Ectodermal cell (in vitro differentiated cells): ENCODE results near the gene NADSYN1.

Experiments
- H3K27ac ChIP-seq: 2 replicates; pipeline ENCODE4 v1.7.0; 2013; ENCODE audit warnings: mild to moderate bottlenecking, low read depth, low read length; ENCODE audit not compliant: insufficient read depth, poor library complexity, severe bottlenecking
- H3K27me3 ChIP-seq: 2 replicates; pipeline ENCODE4 v1.7.0; 2013; ENCODE audit warnings: mild to moderate bottlenecking, low read length; ENCODE audit not compliant: insufficient read depth, control insufficient read depth, poor library complexity, severe bottlenecking
- H3K36me3 ChIP-seq: one replicate; pipeline ENCODE4 v1.7.0; 2013; ENCODE audit warnings: low read length; ENCODE audit not compliant: control insufficient read depth, insufficient read depth
- H3K4me1 ChIP-seq: one replicate; pipeline ENCODE4 v1.7.0; 2013; ENCODE audit warnings: low read length; ENCODE audit not compliant: control insufficient read depth, insufficient read depth
- H3K4me3 ChIP-seq: 2 replicates; pipeline ENCODE4 v1.7.0; 2013; ENCODE audit warnings: low read depth, low read length, control low read depth; ENCODE audit not compliant: insufficient read depth
- H3K9me3 ChIP-seq: 2 replicates; pipeline ENCODE4 v1.7.0; 2013; ENCODE audit warnings: mild to moderate bottlenecking, low read length, moderate library complexity; ENCODE audit not compliant: control insufficient read depth
- WGBS, 2 experiments: methylation state at CpG; one replicate each; pipeline ENCODE4 v1.1.7; 2013; ENCODE audit warnings: missing lambda C conversion rate in 2 of 2; 5-methylcytosine and 5-hydroxymethylcytosine counted together

Gene NADSYN1

GRCh38 chr11:71499546-71499945 is 46.5 kb downstream of the NADSYN1 start:
- no peaks in the 10 kb centered on the region for H3K9me3 ChIP-seq
- no peaks in the 10 kb centered on the region for H3K27me3 ChIP-seq
- WGBS, 2 experiments = 89 to 91% methylated on average over 6 of the region's 6 CpGs
- no peaks in the 10 kb centered on the region for H3K36me3 ChIP-seq
- no peak overlapping the region for H3K4me3 ChIP-seq
- H3K4me1 ChIP-seq = peaks cover 7% of the 10 kb centered on the region
- H3K27ac ChIP-seq = no peak overlapping the region

- Histone ChIP-seq H3K27ac (no peak overlapping the region), H3K4me3 (no peak overlapping the region), H3K9me3 (no peaks in the 10 kb centered on the region), H3K27me3 (no peaks in the 10 kb centered on the region), H3K4me1 (peaks cover 16% of the 10 kb centered on the region), H3K36me3 (no peaks in the 10 kb centered on the region)
- WGBS, 2 experiments = 83 to 85% methylated on average over 6 of the region's 6 CpGs
Measured at GRCh38 chr11:71500601-71501021, 47.6 kb downstream of the NADSYN1 start.

- Histone ChIP-seq H3K9me3 (no peaks in the 10 kb centered on the region), H3K4me3 (no peak overlapping the region), H3K27ac (no peak overlapping the region), H3K4me1 (peaks cover 22% of the 10 kb centered on the region), H3K36me3 (no peaks in the 10 kb centered on the region), H3K27me3 (no peaks in the 10 kb centered on the region)
- 95% methylated on average over 30 of the region's 30 CpGs for WGBS, 2 experiments
Measured at GRCh38 chr11:71501071-71501985, 48.3 kb downstream of the NADSYN1 start.

GRCh38 chr11:71502026-71502425 is 49.0 kb downstream of the NADSYN1 start:
- Histone ChIP-seq H3K4me3 (no peak overlapping the region), H3K27ac (no peak overlapping the region), H3K9me3 (peaks cover 4% of the 10 kb centered on the region), H3K4me1 (peaks cover 23% of the 10 kb centered on the region), H3K36me3 (no peaks in the 10 kb centered on the region), H3K27me3 (no peaks in the 10 kb centered on the region)
- WGBS, 2 experiments = 95 to 97% methylated on average over 10 of the region's 10 CpGs

GRCh38 chr11:71502871-71503435 is 50.0 kb downstream of the NADSYN1 start:
- Histone ChIP-seq H3K4me1 (peaks cover 23% of the 10 kb centered on the region), H3K36me3 (no peaks in the 10 kb centered on the region), H3K9me3 (peaks cover 4% of the 10 kb centered on the region), H3K27ac (no peak overlapping the region), H3K4me3 (no peak overlapping the region), H3K27me3 (no peaks in the 10 kb centered on the region)
- 94 to 96% methylated on average over 15 of the region's 15 CpGs for WGBS, 2 experiments

GRCh38 chr11:71504531-71504930 is 51.5 kb downstream of the NADSYN1 start:
- Histone ChIP-seq H3K27me3 (no peaks in the 10 kb centered on the region), H3K36me3 (no peaks in the 10 kb centered on the region), H3K4me1 (peaks cover 23% of the 10 kb centered on the region), H3K9me3 (peaks cover 4% of the 10 kb centered on the region), H3K4me3 (no peak overlapping the region), H3K27ac (no peak overlapping the region)
- 37% methylated on average over 10 of the region's 10 CpGs for WGBS, 2 experiments

- Histone ChIP-seq H3K4me3 (no peak overlapping the region), H3K4me1 (peaks cover 23% of the 10 kb centered on the region), H3K9me3 (peaks cover 4% of the 10 kb centered on the region), H3K36me3 (no peaks in the 10 kb centered on the region), H3K27ac (no peak overlapping the region), H3K27me3 (no peaks in the 10 kb centered on the region)
- 83 to 89% methylated on average over 2 of the region's 2 CpGs for WGBS, 2 experiments
Measured at GRCh38 chr11:71505001-71505400, 52.0 kb downstream of the NADSYN1 start.

- Histone ChIP-seq H3K9me3 (peaks cover 4% of the 10 kb centered on the region), H3K27me3 (no peaks in the 10 kb centered on the region), H3K27ac (no peak overlapping the region), H3K4me3 (no peak overlapping the region), H3K4me1 (peaks cover 23% of the 10 kb centered on the region), H3K36me3 (no peaks in the 10 kb centered on the region)
- WGBS, 2 experiments = 55 to 63% methylated on average over 9 of the region's 9 CpGs
Measured at GRCh38 chr11:71505781-71506180, 52.8 kb downstream of the NADSYN1 start.

GRCh38 chr11:71507102-71507501 is 54.1 kb downstream of the NADSYN1 start:
- H3K9me3 ChIP-seq = peaks cover 4% of the 10 kb centered on the region
- H3K4me1 ChIP-seq = peaks cover 23% of the 10 kb centered on the region
- H3K36me3 ChIP-seq = no peaks in the 10 kb centered on the region
- no peak overlapping the region for H3K4me3 ChIP-seq
- 93 to 94% methylated on average over 5 of the region's 5 CpGs for WGBS, 2 experiments
- H3K27me3 ChIP-seq = no peaks in the 10 kb centered on the region
- H3K27ac ChIP-seq = no peak overlapping the region
